SK-N-SH treated with all-trans-retinoic acid at 6 μM for 48 hours (cell line): Measurements from ENCODE around the gene TTC27.
A peak's percentile ranks its signal among the peaks of the same experiment; 100 is the strongest.

Experiments
- ATAC-seq: fragments of 200-7000 bp; cut with Tn5 transposase; 3 replicates; pipeline ENCODE4 v1.9.1; 2020; ENCODE audit warnings: mild to moderate bottlenecking, moderate library complexity
- BACH2 ChIP-seq: fragments of 250-450 bp; sonication (Bioruptor Pico); IDR thresholded peaks from 2 replicates; pipeline ENCODE4 v1.9.0; 2021; ENCODE audit warnings: mild to moderate bottlenecking, borderline replicate concordance
- CREB5 ChIP-seq: fragments of 250-450 bp; sonication (Bioruptor Pico); IDR thresholded peaks from 2 replicates; pipeline ENCODE4 v1.5.1; 2020; ENCODE audit warnings: low read depth, mild to moderate bottlenecking, moderate library complexity
- CSDC2 ChIP-seq: fragments of 250-450 bp; sonication (Bioruptor Pico); IDR thresholded peaks from 2 replicates; pipeline ENCODE4 v1.5.0; 2020; ENCODE audit warnings: mild to moderate bottlenecking, moderate library complexity
- ESRRG ChIP-seq: fragments of 250-450 bp; sonication (Bioruptor Pico); IDR thresholded peaks from 2 replicates; pipeline ENCODE4 v1.6.1; 2021; ENCODE audit warnings: mild to moderate bottlenecking
- ISL1 ChIP-seq: fragments of 250-450 bp; sonication (Bioruptor Pico); IDR thresholded peaks from 2 replicates; pipeline ENCODE4 v2.1.2; 2022; ENCODE audit warnings: mild to moderate bottlenecking, moderate library complexity
- OSR1 ChIP-seq: fragments of 250-450 bp; sonication (Bioruptor Pico); IDR thresholded peaks from 2 replicates; pipeline ENCODE4 v1.8.0; 2022; ENCODE audit warnings: moderate library complexity, mild to moderate bottlenecking, inconsistent platforms
- PATZ1 ChIP-seq: fragments of 250-450 bp; sonication (Bioruptor Pico); IDR thresholded peaks from 2 replicates; pipeline ENCODE4 v1.8.0; 2020; ENCODE audit warnings: mild to moderate bottlenecking, moderate library complexity, borderline replicate concordance
- PPARA ChIP-seq: fragments of 250-450 bp; sonication (Bioruptor Pico); IDR thresholded peaks from 2 replicates; pipeline ENCODE4 v1.5.0; 2020; ENCODE audit warnings: mild to moderate bottlenecking, borderline replicate concordance
- SNAI2 ChIP-seq: fragments of 250-450 bp; sonication (Bioruptor Pico); IDR thresholded peaks from 2 replicates; pipeline ENCODE4 v1.5.0; 2020; ENCODE audit warnings: mild to moderate bottlenecking, moderate library complexity
- TCF4 ChIP-seq: fragments of 250-450 bp; sonication (Bioruptor Pico); IDR thresholded peaks from 2 replicates; pipeline ENCODE4 v1.8.0; 2021; ENCODE audit warnings: mild to moderate bottlenecking, moderate library complexity, borderline replicate concordance
- TOX ChIP-seq: fragments of 250-450 bp; sonication (Bioruptor Pico); IDR thresholded peaks from 2 replicates; pipeline ENCODE4 v1.8.0; 2021; ENCODE audit warnings: mild to moderate bottlenecking, moderate library complexity, borderline replicate concordance
- ZC3H10 ChIP-seq: fragments of 250-450 bp; sonication (Bioruptor Pico); IDR thresholded peaks from 2 replicates; pipeline ENCODE4 v1.5.1; 2021; ENCODE audit warnings: mild to moderate bottlenecking, moderate library complexity
- ZFP3 ChIP-seq: fragments of 250-450 bp; sonication (Bioruptor Pico); IDR thresholded peaks from 2 replicates; pipeline ENCODE4 v1.5.0; 2020; ENCODE audit warnings: mild to moderate bottlenecking, moderate library complexity
- ZFP30 ChIP-seq: fragments of 450-650 bp; formaldehyde crosslinking; IDR thresholded peaks from 2 replicates; pipeline ENCODE4 v1.5.0; 2022; ENCODE audit warnings: mild to moderate bottlenecking, moderate library complexity
- ZNF565 ChIP-seq: fragments of 450-650 bp; formaldehyde crosslinking; conservative IDR thresholded peaks from 2 replicates; pipeline ENCODE4 v1.5.0; 2020; ENCODE audit warnings: low read depth, mild to moderate bottlenecking, moderate library complexity
- ZNF8 ChIP-seq: fragments of 450-650 bp; formaldehyde crosslinking; IDR thresholded peaks from 2 replicates; pipeline ENCODE4 v1.5.0; 2020; ENCODE audit warnings: mild to moderate bottlenecking, moderate library complexity
- TF ChIP-seq, protein P1 (sequence below): fragments of 250-450 bp; sonication (Bioruptor Pico); IDR thresholded peaks from 2 replicates; pipeline ENCODE4 v1.5.1; 2021; ENCODE audit warnings: mild to moderate bottlenecking, moderate library complexity
- TF ChIP-seq, protein P2 (sequence below): fragments of 250-450 bp; sonication (Bioruptor Pico); IDR thresholded peaks from 2 replicates; pipeline ENCODE4 v1.5.0; 2020; ENCODE audit warnings: mild to moderate bottlenecking, moderate library complexity
- TF ChIP-seq, protein P3 (sequence below): fragments of 250-450 bp; sonication (Bioruptor Pico); IDR thresholded peaks from 2 replicates; pipeline ENCODE4 v1.8.0; 2021; ENCODE audit warnings: low read depth, mild to moderate bottlenecking, moderate library complexity, borderline replicate concordance

TTC27 gene

DNA sequence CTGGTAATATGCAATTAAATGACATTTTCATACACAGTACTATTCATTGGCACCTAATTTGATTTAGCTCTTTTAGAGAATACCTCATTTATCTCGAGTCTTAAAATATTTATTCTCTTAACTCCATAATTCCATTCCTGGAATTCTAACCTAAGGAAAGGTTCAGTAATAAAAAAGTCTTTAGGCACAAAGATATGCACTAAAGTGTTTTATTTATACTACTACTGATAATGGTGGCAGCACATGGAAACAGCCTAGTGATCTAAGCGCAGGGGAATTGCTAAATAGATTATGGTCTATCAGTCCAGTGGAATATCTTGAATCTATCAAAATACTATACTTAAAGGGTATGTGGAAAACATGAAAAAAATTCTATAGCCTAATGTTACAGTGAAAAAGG lies 176.4 kb downstream of the TTC27 start (continued):
- TF ChIP-seq PATZ1 (CRISPR knock-in tag) (no peak), ESRRG (peak; percentile 84), BACH2 (CRISPR knock-in tag) (no peak), OSR1 (no peak), ZFP30 (no peak)
- TF ChIP-seq, protein P1, sequence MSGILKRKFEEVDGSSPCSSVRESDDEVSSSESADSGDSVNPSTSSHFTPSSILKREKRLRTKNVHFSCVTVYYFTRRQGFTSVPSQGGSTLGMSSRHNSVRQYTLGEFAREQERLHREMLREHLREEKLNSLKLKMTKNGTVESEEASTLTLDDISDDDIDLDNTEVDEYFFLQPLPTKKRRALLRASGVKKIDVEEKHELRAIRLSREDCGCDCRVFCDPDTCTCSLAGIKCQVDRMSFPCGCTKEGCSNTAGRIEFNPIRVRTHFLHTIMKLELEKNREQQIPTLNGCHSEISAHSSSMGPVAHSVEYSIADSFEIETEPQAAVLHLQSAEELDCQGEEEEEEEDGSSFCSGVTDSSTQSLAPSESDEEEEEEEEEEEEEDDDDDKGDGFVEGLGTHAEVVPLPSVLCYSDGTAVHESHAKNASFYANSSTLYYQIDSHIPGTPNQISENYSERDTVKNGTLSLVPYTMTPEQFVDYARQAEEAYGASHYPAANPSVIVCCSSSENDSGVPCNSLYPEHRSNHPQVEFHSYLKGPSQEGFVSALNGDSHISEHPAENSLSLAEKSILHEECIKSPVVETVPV (CRISPR knock-in tag): peak; percentile 73
- TF ChIP-seq, protein P2, sequence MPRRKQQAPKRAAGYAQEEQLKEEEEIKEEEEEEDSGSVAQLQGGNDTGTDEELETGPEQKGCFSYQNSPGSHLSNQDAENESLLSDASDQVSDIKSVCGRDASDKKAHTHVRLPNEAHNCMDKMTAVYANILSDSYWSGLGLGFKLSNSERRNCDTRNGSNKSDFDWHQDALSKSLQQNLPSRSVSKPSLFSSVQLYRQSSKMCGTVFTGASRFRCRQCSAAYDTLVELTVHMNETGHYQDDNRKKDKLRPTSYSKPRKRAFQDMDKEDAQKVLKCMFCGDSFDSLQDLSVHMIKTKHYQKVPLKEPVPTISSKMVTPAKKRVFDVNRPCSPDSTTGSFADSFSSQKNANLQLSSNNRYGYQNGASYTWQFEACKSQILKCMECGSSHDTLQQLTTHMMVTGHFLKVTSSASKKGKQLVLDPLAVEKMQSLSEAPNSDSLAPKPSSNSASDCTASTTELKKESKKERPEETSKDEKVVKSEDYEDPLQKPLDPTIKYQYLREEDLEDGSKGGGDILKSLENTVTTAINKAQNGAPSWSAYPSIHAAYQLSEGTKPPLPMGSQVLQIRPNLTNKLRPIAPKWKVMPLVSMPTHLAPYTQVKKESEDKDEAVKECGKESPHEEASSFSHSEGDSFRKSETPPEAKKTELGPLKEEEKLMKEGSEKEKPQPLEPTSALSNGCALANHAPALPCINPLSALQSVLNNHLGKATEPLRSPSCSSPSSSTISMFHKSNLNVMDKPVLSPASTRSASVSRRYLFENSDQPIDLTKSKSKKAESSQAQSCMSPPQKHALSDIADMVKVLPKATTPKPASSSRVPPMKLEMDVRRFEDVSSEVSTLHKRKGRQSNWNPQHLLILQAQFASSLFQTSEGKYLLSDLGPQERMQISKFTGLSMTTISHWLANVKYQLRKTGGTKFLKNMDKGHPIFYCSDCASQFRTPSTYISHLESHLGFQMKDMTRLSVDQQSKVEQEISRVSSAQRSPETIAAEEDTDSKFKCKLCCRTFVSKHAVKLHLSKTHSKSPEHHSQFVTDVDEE: peak; percentile 42; the same call in 1 of the 2 replicates

- ATAC-seq: no peak
- TF ChIP-seq ISL1 (CRISPR knock-in tag) (0 out of 2 replicates have a peak, but pooled peaks have one; percentile 19), ZFP30 (no peak), SNAI2 (CRISPR knock-in tag) (peak; percentile 65; the same call in 1 of the 2 replicates), ZFP3 (CRISPR knock-in tag) (peak; percentile 22; the same call in 1 of the 2 replicates), CSDC2 (CRISPR knock-in tag) (peak; percentile 23; the same call in 1 of the 2 replicates), TCF4 (CRISPR knock-in tag) (no peak), ZC3H10 (CRISPR knock-in tag) (no peak)
- TF ChIP-seq, protein P3, sequence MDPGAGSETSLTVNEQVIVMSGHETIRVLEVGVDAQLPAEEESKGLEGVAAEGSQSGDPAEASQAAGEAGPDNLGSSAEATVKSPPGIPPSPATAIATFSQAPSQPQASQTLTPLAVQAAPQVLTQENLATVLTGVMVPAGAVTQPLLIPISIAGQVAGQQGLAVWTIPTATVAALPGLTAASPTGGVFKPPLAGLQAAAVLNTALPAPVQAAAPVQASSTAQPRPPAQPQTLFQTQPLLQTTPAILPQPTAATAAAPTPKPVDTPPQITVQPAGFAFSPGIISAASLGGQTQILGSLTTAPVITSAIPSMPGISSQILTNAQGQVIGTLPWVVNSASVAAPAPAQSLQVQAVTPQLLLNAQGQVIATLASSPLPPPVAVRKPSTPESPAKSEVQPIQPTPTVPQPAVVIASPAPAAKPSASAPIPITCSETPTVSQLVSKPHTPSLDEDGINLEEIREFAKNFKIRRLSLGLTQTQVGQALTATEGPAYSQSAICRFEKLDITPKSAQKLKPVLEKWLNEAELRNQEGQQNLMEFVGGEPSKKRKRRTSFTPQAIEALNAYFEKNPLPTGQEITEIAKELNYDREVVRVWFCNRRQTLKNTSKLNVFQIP (CRISPR knock-in tag): no peak
These were observed 177.6 kb downstream of the TTC27 start for GRCh38 chr2:32805104-32806095.

GRCh38 chr2:32806857-32807256 lies 179.0 kb downstream of the TTC27 start:
- no peak for ATAC-seq
- TF ChIP-seq, protein P3 (CRISPR knock-in tag): no peak
- TF ChIP-seq OSR1 (no peak), ZNF8 (CRISPR knock-in tag) (no peak), CSDC2 (CRISPR knock-in tag) (no peak), PPARA (no peak), SNAI2 (CRISPR knock-in tag) (no peak), CREB5 (CRISPR knock-in tag) (no peak), ZNF565 (no peak), ZFP3 (CRISPR knock-in tag) (no peak), BACH2 (CRISPR knock-in tag) (no peak), TOX (CRISPR knock-in tag) (no peak), ISL1 (CRISPR knock-in tag) (no peak)
- TF ChIP-seq, protein P1 (CRISPR knock-in tag): no peak
- TF ChIP-seq, protein P2: no peak
